Tongue (tissue), 3 donors: ENCODE results near the gene KDM5C. TPM values are rescaled to one million over a fixed set of nuclear protein-coding genes. Genes with fewer than 3 reads are reported as not detected.

Experiments
- DNase-seq: peaks from one replicate; pipeline ENCODE4 v3.0.0-alpha.2; 2015
- small RNA-seq: library from RNA; depleted of rRNA; stranded (forward); fragments of <200 nt; gene quantifications from one replicate; pipeline ENCODE3, GENCODE V24; 2014; ENCODE audit warnings: low replicate concordance
- total RNA-seq: library from RNA; depleted of rRNA; stranded (reverse); fragments of >200 nt; gene quantifications from one replicate; pipeline ENCODE4 v1.2.3, GENCODE V29; 2014

Gene KDM5C
- total RNA-seq, 1 donor from 2014 or later: 143 TPM

DNA sequence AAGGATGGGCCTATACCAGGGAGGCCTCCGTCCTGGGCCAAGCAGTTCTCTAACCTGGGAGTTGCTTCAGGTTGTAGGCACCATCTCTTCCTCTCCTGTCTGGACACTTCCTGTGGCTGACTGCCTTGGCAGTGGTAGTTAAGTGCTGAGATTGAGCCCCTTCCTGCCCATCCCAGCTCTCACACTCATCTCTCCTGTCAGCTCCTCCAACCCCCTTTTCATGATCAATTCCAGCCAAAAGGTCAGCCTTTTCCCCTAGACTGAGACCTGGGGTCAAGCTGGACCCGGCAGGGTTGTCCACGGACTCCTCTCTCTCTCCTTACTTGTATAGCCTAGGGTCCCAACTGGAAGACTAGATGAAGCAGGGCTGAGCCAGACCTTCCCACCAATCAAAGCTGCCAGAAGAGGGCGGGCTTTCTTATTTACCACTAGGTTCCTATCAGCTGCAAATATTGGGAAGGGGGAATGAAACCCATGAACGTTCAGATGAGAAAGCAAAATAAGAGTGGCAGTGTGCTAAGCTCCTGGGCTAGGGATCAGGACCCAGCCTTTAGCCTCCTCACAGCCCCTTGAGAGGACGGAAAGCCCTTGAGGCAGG lies 34.5 kb downstream of the KDM5C start:
- DNase-seq: no peak

DNA sequence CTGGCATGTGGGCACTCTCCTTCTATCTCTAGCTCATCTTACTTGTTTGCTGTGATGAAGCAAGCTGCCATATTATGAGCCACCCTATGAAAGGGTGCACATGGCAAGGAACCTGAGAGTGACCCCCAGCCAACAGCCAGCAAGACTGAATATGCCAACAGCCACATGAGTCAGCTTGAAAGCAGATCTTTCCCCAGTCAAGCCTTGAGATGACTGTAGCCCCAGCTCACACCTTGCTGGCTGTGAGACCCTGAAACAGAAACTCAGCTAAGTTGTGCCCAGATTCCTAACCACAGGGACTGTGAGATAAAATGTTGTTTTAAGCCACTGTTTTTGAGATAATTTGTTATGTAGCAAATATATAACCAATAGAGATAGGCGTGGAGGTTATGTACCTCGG lies 36.2 kb downstream of the KDM5C start:
- DNase-seq: no peak

DNA sequence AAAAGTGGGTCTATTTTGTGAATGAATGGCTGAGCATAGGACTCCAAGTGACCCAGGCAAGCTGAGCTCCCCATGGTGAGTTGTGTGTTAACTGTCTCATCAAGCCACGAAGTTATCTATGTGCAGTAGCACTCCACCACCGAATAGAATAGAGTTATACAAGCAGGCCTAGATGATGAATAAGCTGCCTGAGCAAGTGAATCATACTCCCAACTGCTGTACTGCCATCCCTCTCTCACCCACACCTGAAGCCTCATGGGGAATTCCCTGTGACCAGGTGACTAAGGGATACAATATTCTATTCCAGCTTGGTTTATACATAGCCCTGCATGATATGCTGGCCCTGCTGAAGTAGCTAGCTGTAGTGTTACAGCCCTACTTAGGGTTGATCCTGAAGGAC lies 38.7 kb downstream of the KDM5C start:
- no peak for DNase-seq

DNA sequence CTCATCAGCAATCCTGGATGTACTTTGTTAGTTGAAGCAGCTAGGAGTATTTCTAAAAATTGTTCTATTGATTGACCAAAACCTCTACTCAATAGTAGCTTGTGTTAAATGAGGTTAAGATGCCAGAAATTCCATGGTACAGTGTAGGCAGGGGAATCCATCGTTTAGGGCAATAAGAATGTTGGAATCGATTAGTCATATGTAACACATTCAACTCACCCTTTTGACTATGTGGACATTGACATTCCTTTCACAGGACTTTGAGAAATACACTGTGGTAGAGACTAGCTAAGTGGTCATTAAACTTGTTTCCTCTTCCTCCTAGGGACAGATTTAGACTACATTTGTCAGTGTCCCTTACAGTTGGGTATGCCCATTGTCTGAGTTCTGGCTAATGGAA lies 40.2 kb downstream of the KDM5C start:
- DNase-seq: no peak

DNA sequence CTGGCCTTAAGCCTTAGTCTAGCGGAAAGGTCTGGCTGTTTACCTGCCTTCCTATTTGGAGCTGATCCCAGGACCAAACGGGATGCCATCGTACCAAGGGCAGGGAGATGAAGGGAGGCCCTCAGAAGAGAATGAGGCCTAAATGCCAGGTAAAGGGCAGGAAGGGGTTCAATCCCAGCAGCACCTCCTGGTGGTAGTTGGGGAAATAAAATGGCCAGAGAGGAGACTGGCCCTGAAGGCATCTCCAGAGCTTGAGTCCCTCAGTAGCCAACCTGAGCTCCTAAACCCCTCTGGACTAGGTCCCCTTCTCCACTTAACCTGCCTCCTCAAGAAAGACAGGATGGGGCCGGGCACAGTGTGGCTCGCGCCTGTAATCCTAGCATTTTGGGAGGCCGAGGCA lies 53.7 kb downstream of the KDM5C start:
- DNase-seq: no peak

DNA sequence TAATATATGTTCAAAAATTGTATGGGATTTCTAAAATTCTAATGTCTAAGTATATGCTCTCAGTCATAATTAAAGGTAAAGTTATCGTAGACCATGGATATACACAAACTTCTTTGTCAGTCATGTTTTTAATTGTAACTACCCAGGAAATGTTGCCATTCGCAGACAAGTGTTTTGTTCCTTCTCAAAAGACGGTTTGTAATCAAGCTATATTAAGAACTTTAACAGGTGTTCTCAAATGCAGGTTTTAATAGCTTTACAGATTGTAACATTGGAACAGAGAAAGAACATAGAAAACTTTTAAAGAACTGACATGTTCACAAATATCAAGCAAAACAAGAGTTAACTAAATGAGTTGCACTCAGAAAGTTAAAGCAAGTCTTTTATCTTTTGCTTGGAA lies 58.9 kb downstream of the KDM5C start:
- no peak for DNase-seq

DNA sequence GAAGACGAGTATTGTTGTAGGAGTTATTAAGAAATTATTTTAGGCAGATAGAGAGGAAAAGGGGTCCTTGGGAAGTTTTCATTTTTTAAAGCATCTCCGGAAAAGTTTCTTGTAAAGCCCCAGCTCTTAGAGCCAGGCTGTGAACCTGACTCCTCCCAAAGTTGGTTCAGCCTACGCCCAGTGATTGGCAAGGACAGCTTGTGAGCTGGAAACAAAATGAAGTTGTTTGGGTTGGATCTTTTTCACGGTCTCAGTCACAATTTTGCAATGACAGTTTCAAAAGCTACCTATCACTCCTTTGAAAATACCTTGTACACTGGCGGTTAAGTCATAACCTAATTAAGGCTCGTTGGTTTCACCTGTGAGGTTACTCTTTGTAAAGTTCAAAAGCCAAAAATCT lies 60.4 kb downstream of the KDM5C start:
- peak; percentile 64 for DNase-seq

DNA sequence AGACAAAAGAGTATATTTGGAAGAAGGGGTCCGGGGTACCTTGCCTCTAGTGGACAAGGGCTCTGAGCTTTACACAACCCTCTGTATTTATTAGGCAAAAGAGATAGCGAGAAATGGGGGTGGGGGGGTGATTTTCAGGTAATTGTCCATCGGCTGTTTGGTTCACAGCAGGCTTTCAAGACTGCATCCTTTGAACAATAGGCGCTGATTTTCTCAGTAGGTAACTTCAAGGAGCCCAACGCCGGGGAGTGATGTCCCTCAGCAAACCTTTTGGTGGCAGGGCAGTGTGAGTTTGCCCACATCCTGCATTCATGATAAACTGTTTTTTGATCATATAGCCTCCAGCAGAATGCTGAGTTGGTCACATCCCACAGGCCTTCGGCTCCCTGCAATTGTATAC lies 61.6 kb downstream of the KDM5C start:
- no peak for DNase-seq

DNA sequence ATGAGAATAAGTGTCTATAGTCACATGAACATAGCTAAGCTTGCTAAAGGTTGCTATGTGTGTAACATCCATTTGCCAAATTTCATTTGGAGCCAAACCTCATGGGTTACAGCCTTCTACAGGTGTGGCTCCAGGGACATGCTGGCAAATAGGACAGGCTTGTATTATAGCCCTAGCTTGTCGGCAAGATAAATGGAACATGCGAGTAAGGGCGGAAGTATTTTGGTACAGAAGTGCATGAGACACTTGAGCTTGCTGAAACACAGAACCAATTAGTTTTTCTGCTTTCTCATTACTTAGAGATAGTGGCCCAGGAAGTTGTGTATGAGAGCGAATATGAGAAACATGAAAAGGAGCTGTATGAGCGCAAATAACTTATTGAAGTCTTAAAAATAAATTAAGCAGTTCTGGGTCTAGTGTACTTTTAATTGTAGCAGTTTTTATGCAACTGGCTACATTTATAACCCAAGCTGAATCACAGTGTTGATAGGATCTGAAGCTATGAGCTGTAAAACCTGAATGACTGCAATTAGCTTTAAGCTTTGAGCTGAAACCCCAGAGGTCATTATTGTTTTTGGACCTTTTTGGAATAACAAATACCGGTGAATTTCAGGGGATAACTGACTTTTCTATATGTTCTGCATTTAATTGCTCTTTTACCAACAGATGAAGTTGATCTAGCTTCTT lies 64.6 kb downstream of the KDM5C start:
- DNase-seq: no peak

DNA sequence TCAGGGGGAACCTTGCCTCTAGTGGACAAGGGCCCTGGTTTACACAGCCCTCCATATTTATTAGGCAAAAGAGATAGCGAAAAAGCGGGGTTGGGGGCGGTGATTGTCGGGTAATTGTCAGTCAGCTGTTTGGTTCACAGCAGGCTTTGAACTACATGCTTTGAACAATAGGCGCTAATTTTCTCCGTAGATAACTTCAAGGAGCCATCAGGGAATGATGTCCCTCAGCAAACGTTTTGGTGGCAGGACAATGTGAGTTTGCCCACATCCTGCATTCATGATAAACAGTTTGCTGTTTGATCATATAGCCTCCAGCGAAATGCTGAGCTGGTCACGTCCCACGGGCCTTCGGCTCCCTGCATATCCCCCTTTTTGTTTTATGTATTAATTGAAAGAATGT lies 65.8 kb downstream of the KDM5C start:
- no peak for DNase-seq

DNA sequence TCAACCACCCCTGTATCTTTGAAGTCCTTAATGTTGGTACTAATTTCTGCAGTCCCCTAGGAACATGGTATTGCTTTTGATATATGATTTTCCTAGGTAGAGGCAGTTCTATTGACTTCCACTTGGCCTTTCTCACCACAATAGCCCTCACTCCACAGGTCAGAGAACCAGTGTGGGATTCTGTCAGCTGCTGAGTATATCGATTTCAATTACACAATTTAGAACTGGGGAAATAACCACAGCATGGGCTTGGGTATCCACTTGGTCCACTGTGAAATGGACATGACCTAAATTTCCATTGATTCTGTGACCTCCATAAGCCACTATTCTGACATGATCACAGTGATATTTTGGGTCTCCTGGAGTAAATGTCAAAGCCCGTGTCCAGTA lies 68.8 kb downstream of the KDM5C start:
- no peak for DNase-seq

DNA sequence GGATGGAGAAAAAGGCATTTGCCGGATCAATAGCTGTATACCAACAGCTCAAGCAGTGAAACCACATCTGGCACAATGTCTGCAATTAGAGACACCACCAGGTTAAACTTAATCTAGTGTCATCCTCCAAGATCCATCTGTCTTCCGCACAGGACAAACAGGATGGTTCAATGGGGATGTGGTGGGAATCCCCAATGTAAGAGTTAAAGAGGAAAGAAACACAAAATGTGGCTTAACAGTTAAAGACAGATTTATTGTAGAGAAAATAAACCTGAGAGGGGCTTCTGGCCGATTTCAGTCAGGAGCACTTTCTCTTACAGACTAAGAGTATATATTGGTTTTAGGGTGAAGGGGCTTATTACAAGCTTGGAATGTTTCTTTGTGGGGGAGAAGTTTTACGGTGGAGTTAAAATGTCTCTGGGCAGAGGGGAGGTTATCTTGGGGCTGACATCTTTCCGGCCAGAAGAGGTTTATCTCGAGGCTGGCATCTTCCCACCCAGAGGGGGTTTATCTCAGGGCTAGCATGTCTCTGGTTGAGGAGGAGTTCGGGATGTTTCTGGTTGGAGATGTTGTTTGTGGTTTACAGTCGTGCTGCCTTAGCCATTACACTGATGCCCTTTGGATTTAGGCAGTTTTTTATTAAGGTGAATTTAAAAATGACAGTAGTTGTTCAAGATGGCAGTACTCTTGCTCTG lies 69.3 kb downstream of the KDM5C start:
- no peak for DNase-seq

DNA sequence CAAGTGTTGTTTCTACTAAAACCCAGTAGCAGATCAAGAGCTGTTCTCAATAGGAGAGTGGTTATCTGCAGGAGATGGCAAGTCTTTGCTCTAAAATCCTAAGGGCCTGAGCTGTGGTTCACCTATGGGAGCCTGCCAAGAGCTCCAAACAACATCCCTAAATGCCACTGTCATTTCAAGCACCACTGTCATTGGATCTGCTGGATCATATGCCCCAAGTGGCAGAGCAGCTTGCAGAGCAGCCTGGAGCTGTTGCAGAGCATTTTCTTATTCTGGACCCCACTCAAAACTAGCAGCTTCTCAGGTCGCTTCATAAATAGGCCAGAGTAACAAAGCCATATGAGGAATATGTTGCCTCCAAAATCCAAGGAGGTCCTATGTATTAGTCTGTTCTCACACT lies 71.4 kb downstream of the KDM5C start:
- DNase-seq: no peak

Small RNA genes within 50 kb of the gene (small RNA-seq; reads per million reads assigned to genes)
- gene AL139396.1: not detected
- gene MIR6894: not detected
- gene MIR6895: 0.13 reads per million

Other genes starting within 250 kb of the KDM5C start
- gene GPR173, start 176.4 kb downstream of the KDM5C start, total RNA-seq: 3.1 TPM
- gene TSPYL2, start 142.8 kb downstream of the KDM5C start, total RNA-seq: 16.2 TPM
- 19.3 TPM for gene KANTR, start 131.1 kb downstream of the KDM5C start, total RNA-seq
- 14.9 TPM for gene IQSEC2, start 56.4 kb upstream of the KDM5C start, total RNA-seq
- gene SMC1A, start 197.4 kb upstream of the KDM5C start, total RNA-seq: 24.2 TPM
- gene RIBC1, start 197.7 kb upstream of the KDM5C start, total RNA-seq: not detected
- 43.4 TPM for gene HSD17B10, start 209.2 kb upstream of the KDM5C start, total RNA-seq